ENCODE measurements around the gene EARS2. TPM values are rescaled to one million over a fixed set of nuclear protein-coding genes. Genes with fewer than 3 reads are reported as not detected.
"Not testable (repeated sequence)": the region's sequence is repeated elsewhere in the genome, so short reads cannot be mapped to it uniquely, and the experiment has no call there.

Gene EARS2
- total RNA-seq, 2 experiments from 2014 or later: 23.7 to 25.1 TPM

GRCh38 chr16:23498863-23499262 is 58.3 kb downstream of the EARS2 start:
- peaks cover 6% of the 10 kb centered on the region for H3K36me3 Mint-ChIP-seq (ENCODE audit: low read depth)
- intact Hi-C loops (cut with micrococcal nuclease): no loop called here
- H3K4me3 Mint-ChIP-seq: no peak overlapping the region
- CTCF ChIA-PET: no interaction called here
- H3K9me3 Mint-ChIP-seq: no peaks in the 10 kb centered on the region
- no peaks in the 10 kb centered on the region for H3K27me3 Mint-ChIP-seq (ENCODE audit: low read depth)
- DNase-seq: no peak
- H3K27ac Mint-ChIP-seq: no peak overlapping the region
- H3K4me1 Mint-ChIP-seq (ENCODE audit: low read depth): peaks cover 33% of the 10 kb centered on the region

DNA sequence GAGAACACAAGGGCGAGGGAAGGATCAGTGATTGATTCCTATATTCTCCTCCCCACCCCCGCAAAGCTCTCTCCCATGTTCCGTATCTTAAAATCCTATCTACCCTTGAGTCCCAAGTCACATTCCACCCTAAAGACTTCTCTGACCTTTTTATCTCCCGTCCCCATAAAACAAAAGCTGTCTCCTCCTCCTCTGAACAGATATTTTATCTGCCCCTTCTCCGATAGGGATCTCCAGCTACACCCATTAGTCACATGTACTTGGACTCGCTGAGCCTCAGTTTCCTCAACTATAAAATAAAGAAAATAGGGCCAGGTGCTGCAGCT is 59.6 kb downstream of the EARS2 start:
- Mint-ChIP-seq H3K9me3 (no peaks in the 10 kb centered on the region), H3K27me3 (ENCODE audit: low read depth) (no peaks in the 10 kb centered on the region), H3K36me3 (ENCODE audit: low read depth) (peaks cover 11% of the 10 kb centered on the region), H3K4me1 (ENCODE audit: low read depth) (peaks cover 25% of the 10 kb centered on the region), H3K27ac (no peak overlapping the region), H3K4me3 (no peak overlapping the region)
- CTCF ChIA-PET: interaction anchor here (0.6 kb wide), 1 partner anchor 314 kb away, joined by 3 read pairs; no protein-coding TSS in a partner anchor
- no peak for DNase-seq
- intact Hi-C loops (cut with micrococcal nuclease): no loop called here

DNA sequence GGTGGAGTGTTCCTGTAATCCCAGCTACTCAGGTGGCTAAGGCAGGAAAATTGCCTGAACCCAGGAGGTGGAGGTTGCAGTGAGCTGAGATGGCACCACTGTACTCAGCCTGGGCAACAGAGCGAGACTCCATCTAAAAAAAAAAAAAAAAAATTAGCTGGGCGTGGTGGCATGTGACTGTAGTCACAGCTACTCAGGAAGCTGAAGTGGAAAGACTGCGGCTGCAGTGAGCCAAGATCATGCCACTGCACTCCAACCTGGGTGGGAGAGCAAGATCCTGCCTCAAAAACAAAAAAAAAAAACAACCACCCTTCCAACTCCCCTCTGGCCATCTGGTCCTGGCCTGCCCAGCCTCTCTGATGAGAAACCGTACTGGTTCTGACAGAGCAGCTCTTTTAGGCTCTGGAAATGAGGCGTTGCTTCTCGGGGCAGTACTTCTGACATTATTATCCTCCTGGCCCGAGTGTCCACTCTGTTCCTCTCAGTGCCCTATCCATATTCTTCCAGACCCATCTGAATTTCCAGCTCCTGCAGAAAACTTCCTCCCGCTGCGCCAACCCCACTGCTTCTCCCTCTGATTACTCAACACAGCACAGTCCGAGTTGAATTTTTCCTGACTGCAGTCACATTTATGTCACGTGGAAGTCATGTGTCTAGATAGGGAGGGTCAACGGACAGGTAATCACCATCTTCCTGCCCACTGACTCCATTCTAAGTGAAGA is 60.2 kb downstream of the EARS2 start:
- no peak overlapping the region for H3K4me3 Mint-ChIP-seq
- no peaks in the 10 kb centered on the region for H3K9me3 Mint-ChIP-seq
- peaks cover 19% of the 10 kb centered on the region for H3K4me1 Mint-ChIP-seq (ENCODE audit: low read depth)
- intact Hi-C loops (cut with micrococcal nuclease): no loop called here
- H3K27me3 Mint-ChIP-seq (ENCODE audit: low read depth): no peaks in the 10 kb centered on the region
- H3K27ac Mint-ChIP-seq: no peak overlapping the region
- H3K36me3 Mint-ChIP-seq (ENCODE audit: low read depth): peaks cover 11% of the 10 kb centered on the region
- CTCF ChIA-PET: interaction anchor here (0.6 kb wide), 1 partner anchor 314 kb away, joined by 3 read pairs; no protein-coding TSS in a partner anchor
- DNase-seq: no peak

- DNase-seq: no peak
- no peaks in the 10 kb centered on the region for H3K9me3 Mint-ChIP-seq
Measured at GRCh38 chr16:23495671-23496070, 61.5 kb downstream of the EARS2 start.

DNA sequence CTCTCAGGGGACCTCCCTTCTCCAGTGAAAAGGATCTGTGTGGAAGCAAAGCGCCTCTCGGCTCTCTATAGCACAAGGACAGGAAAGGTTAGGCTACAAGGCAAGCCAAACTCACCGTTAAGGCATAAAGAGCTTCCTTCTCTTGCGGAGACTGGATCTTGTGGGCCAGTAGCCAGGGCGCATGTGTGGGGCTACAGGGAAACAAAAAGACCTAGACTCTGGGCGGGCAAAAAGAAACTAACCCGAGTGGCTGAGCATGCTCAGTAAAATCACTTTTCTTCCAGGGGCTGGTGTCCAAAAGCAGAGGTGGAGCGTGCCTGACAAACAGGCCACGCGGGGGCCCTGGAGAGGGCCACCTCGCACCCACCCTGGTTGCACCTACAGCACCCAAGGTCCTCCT is 63.0 kb downstream of the EARS2 start:
- Mint-ChIP-seq H3K27me3 (ENCODE audit: low read depth) (no peaks in the 10 kb centered on the region), H3K9me3 (no peaks in the 10 kb centered on the region), H3K36me3 (ENCODE audit: low read depth) (peaks cover 20% of the 10 kb centered on the region), H3K4me1 (ENCODE audit: low read depth) (peaks cover 11% of the 10 kb centered on the region), H3K27ac (no peak overlapping the region), H3K4me3 (no peak overlapping the region)
- CTCF ChIA-PET: no interaction called here
- DNase-seq: no peak
- intact Hi-C loops (cut with micrococcal nuclease): no loop called here

More at GRCh38 chr16:23495671-23496070, 61.5 kb downstream of the EARS2 start:
- CTCF ChIA-PET: no interaction called here
- intact Hi-C loops (cut with micrococcal nuclease): no loop called here
- H3K36me3 Mint-ChIP-seq (ENCODE audit: low read depth): peaks cover 16% of the 10 kb centered on the region
- peaks cover 17% of the 10 kb centered on the region for H3K4me1 Mint-ChIP-seq (ENCODE audit: low read depth)
- no peak overlapping the region for H3K4me3 Mint-ChIP-seq
- no peaks in the 10 kb centered on the region for H3K27me3 Mint-ChIP-seq (ENCODE audit: low read depth)
- no peak overlapping the region for H3K27ac Mint-ChIP-seq

- no peak overlapping the region for H3K27ac Mint-ChIP-seq
- H3K9me3 Mint-ChIP-seq: no peaks in the 10 kb centered on the region
- H3K36me3 Mint-ChIP-seq (ENCODE audit: low read depth): peaks cover 19% of the 10 kb centered on the region
- H3K4me1 Mint-ChIP-seq (ENCODE audit: low read depth): no peaks in the 10 kb centered on the region
- CTCF ChIA-PET: interaction anchor here (0.7 kb wide), 1 partner anchor 239 kb away, joined by 4 read pairs; no protein-coding TSS in a partner anchor
- H3K4me3 Mint-ChIP-seq: no peak overlapping the region
- intact Hi-C loops (cut with micrococcal nuclease): no loop called here
- H3K27me3 Mint-ChIP-seq (ENCODE audit: low read depth): no peaks in the 10 kb centered on the region
- DNase-seq: no peak
Measured at GRCh38 chr16:23491490-23492391, 65.4 kb downstream of the EARS2 start.

DNA sequence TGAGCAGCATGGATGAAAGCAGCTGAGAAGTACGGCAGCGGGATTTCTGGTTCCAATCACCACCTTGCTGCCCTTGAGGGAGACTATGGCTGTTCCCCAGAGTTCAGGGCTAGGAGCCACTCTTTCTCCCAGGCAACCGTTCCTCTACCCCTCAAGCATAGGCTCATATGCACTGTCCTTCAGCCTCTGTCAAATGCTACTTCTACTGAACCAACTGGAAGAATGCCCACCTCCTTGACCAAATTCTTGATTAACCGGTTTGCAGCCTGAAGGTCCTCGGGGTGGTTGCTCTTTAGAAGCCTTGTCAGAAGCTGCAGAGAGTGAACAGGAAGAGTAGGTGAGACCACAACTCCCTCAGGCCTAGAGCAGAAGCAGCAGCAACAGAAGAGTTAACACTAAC is 70.7 kb downstream of the EARS2 start:
- no peak for DNase-seq
- Mint-ChIP-seq H3K4me1 (ENCODE audit: low read depth) (no peaks in the 10 kb centered on the region), H3K27ac (no peak overlapping the region), H3K36me3 (ENCODE audit: low read depth) (peaks cover 34% of the 10 kb centered on the region), H3K9me3 (no peaks in the 10 kb centered on the region), H3K27me3 (ENCODE audit: low read depth) (no peaks in the 10 kb centered on the region), H3K4me3 (no peak overlapping the region)
- intact Hi-C loops (cut with micrococcal nuclease): no loop called here
- CTCF ChIA-PET: no interaction called here

DNA sequence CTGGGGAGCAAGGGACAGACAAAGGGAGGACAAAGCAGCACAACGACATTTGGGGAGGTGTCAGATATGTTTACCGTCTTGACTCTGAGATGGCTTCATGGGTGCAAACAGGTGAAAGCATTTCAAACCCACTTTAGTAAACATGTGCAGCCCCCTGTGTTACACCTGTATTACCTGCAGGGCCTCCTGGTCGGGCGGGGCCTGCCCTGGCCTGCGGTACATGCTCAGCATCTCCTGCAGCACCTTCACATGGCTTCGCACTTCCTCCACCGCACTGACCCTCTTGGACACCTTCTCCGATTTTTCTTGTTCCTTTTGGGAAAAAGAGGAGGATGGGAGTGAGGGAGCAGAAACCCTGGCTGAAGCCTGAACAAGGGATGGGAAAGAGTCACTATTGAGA is 71.3 kb downstream of the EARS2 start:
- CTCF ChIA-PET: no interaction called here

DNA sequence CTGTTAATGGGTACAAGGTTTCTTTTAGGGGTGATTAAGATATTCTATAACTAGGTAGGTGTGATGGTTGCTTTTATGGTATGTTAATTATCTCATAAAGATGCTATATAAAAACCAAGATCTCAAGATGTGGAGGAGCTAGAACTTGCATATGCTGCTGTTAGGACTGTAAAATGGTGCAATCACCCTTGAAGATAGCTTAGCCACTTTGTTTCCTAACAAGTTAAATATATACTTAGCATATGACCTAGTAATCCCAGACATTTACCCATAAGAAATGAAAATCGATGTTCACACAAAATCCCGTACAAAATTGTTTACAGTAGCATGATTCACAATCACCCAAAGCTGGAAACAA is 71.9 kb downstream of the EARS2 start:
- Mint-ChIP-seq H3K27me3 (ENCODE audit: low read depth) (no peaks in the 10 kb centered on the region), H3K4me3 (no peak overlapping the region), H3K36me3 (ENCODE audit: low read depth) (peaks cover 31% of the 10 kb centered on the region), H3K9me3 (no peaks in the 10 kb centered on the region), H3K4me1 (ENCODE audit: low read depth) (no peaks in the 10 kb centered on the region), H3K27ac (no peak overlapping the region)
- intact Hi-C loops (cut with micrococcal nuclease): no loop called here
- no peak for DNase-seq
- CTCF ChIA-PET: no interaction called here

More for the DNA sequence above, 71.3 kb downstream of the EARS2 start:
- no peak overlapping the region for H3K27ac Mint-ChIP-seq
- intact Hi-C loops (cut with micrococcal nuclease): no loop called here
- no peak overlapping the region for H3K4me3 Mint-ChIP-seq
- peaks cover 31% of the 10 kb centered on the region for H3K36me3 Mint-ChIP-seq (ENCODE audit: low read depth)
- H3K27me3 Mint-ChIP-seq (ENCODE audit: low read depth): no peaks in the 10 kb centered on the region
- H3K9me3 Mint-ChIP-seq: no peaks in the 10 kb centered on the region
- H3K4me1 Mint-ChIP-seq (ENCODE audit: low read depth): no peaks in the 10 kb centered on the region
- DNase-seq: no peak

GRCh38 chr16:23484510-23485256 is 72.5 kb downstream of the EARS2 start:
- Mint-ChIP-seq H3K27ac (peak overlapping the region; percentile 59), H3K9me3 (no peaks in the 10 kb centered on the region), H3K27me3 (ENCODE audit: low read depth) (no peaks in the 10 kb centered on the region), H3K4me1 (ENCODE audit: low read depth) (no peaks in the 10 kb centered on the region), H3K4me3 (no peak overlapping the region), H3K36me3 (ENCODE audit: low read depth) (peaks cover 37% of the 10 kb centered on the region)
- DNase-seq: no peak
- CTCF ChIA-PET: no interaction called here
- intact Hi-C loops (cut with micrococcal nuclease): no loop called here

DNA sequence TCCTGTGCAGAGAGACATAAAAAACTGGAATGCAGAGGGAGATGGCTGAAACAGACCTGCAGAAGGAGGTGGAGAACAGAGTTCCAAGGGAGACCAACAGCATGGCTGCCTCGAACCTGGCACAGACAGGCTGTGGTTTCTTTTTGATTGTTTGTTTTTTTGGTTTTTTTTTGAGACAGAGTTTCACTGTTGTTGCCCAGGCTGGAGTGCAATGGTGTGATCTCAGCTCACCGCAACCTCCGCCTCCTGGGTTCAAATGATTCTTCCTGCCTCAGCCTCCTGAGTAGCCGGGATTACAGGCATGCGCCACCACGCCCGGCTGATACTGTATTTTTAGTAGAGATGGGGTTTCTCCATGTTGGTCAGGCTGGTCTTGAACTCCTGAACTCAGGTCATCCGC is 73.7 kb downstream of the EARS2 start:
- DNase-seq; H3K27me3 Mint-ChIP-seq (ENCODE audit: low read depth); CTCF ChIA-PET; H3K9me3 Mint-ChIP-seq; H3K4me1 Mint-ChIP-seq (ENCODE audit: low read depth); intact Hi-C loops (cut with micrococcal nuclease); H3K27ac Mint-ChIP-seq; H3K4me3 Mint-ChIP-seq: not testable (repeated sequence)
- H3K36me3 Mint-ChIP-seq (ENCODE audit: low read depth): peaks cover 45% of the 10 kb centered on the region

DNA sequence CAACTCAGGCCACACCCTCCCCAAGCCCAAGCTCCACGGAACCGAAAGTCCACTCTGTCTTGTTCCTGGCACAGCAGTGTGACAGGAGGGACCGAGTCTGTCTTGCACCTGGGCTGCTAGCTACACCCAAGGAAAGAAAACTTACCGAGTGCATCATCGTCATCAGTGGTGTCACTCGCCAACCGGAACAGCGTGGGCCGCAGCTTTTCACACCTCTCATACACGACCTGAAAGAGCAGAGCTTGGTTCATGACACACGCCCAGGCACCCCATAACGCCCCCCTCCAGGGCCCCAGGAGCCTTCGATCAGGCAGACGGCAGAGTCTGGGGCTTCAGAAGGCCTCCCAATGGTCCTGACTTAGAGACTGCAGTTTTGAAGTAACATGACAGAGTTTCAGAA is 74.4 kb downstream of the EARS2 start:
- H3K27me3 Mint-ChIP-seq (ENCODE audit: low read depth): no peaks in the 10 kb centered on the region
- no peaks in the 10 kb centered on the region for H3K9me3 Mint-ChIP-seq
- peaks cover 48% of the 10 kb centered on the region for H3K36me3 Mint-ChIP-seq (ENCODE audit: low read depth)
- no peak for DNase-seq
- H3K4me1 Mint-ChIP-seq (ENCODE audit: low read depth): no peaks in the 10 kb centered on the region
- H3K4me3 Mint-ChIP-seq: no peak overlapping the region
- intact Hi-C loops (cut with micrococcal nuclease): no loop called here
- CTCF ChIA-PET: interaction anchor here (1.4 kb wide), 1 partner anchor 48 kb away, joined by 3 read pairs; no protein-coding TSS in a partner anchor
- H3K27ac Mint-ChIP-seq: no peak overlapping the region
